GM23338 (cell line): Measurements from ENCODE around the gene ACSM6. TPM values are rescaled to one million over a fixed set of nuclear protein-coding genes. Genes with fewer than 3 reads are reported as not detected.

Experiments used
- ATAC-seq: fragments of 200-7000 bp; cut with Tn5 transposase; 3 replicates; pipeline ENCODE4 v1.9.1; 2020
- DNase-seq: peaks from one replicate; pipeline ENCODE4 v3.0.0-alpha.2; 2015; ENCODE audit warnings: low spot score
- H2AFZ ChIP-seq: fragments of 200-600 bp; sonication (generic); 2 replicates; pipeline ENCODE4 v1.8.0; 2016; ENCODE audit warnings: antibody characterized with exemption, mild to moderate bottlenecking, moderate library complexity
- H3F3A ChIP-seq: fragments of 200-600 bp; sonication (generic); replicated peaks from 2 replicates; pipeline ENCODE4 v1.8.0; 2017; ENCODE audit warnings: antibody characterized with exemption, mixed run types, low read depth
- H3K27ac ChIP-seq: fragments of 200-600 bp; sonication (generic); 2 replicates; pipeline ENCODE4 v1.6.1; 2016; ENCODE audit warnings: low read depth
- H3K27me3 ChIP-seq: fragments of 200-600 bp; sonication (generic); 2 replicates; pipeline ENCODE4 v1.8.0; 2016; ENCODE audit warnings: mild to moderate bottlenecking, mixed run types, moderate library complexity; ENCODE audit not compliant: insufficient read depth
- H3K36me3 ChIP-seq: fragments of 200-600 bp; sonication (generic); 2 replicates; pipeline ENCODE4 v1.8.0; 2016; ENCODE audit warnings: mild to moderate bottlenecking; ENCODE audit not compliant: insufficient read depth
- H3K4me1 ChIP-seq: fragments of 200-600 bp; sonication (generic); 2 replicates; pipeline ENCODE4 v1.8.0; 2016; ENCODE audit warnings: mild to moderate bottlenecking, moderate library complexity; ENCODE audit not compliant: insufficient read depth
- H3K4me2 ChIP-seq: fragments of 200-600 bp; sonication (generic); 2 replicates; pipeline ENCODE4 v1.7.1; 2017; ENCODE audit warnings: mixed run types
- H3K4me3 ChIP-seq: fragments of 200-600 bp; sonication (generic); 2 replicates; pipeline ENCODE4 v1.6.1; 2016; ENCODE audit warnings: mixed run types
- H3K79me2 ChIP-seq: fragments of 200-600 bp; sonication (generic); replicated peaks from 2 replicates; pipeline ENCODE4 v1.8.0; 2017; ENCODE audit warnings: mild to moderate bottlenecking; ENCODE audit not compliant: insufficient read depth
- H3K9me2 ChIP-seq: fragments of 200-600 bp; sonication (generic); 2 replicates; pipeline ENCODE4 v1.8.0; 2017; ENCODE audit not compliant: insufficient read depth
- H4K20me1 ChIP-seq: fragments of 200-600 bp; sonication (generic); replicated peaks from 2 replicates; pipeline ENCODE4 v1.8.0; 2017; ENCODE audit warnings: mild to moderate bottlenecking; ENCODE audit not compliant: insufficient read depth
- H3K27ac Mint-ChIP-seq: 2 replicates; pipeline ENCODE4 v1.8.0; 2020; ENCODE audit warnings: inconsistent platforms, mild to moderate bottlenecking, moderate library complexity, mixed read lengths
- H3K27me3 Mint-ChIP-seq: 3 replicates; pipeline ENCODE4 v1.8.0; 2022; ENCODE audit warnings: low read depth, mild to moderate bottlenecking, moderate library complexity, mixed read lengths, inconsistent platforms; ENCODE audit not compliant: insufficient read depth, poor library complexity
- H3K36me3 Mint-ChIP-seq: 3 replicates; pipeline ENCODE4 v1.8.0; 2021; ENCODE audit warnings: low read depth, mild to moderate bottlenecking, inconsistent platforms, moderate library complexity, mixed read lengths
- H3K4me1 Mint-ChIP-seq: 3 replicates; pipeline ENCODE4 v1.8.0; 2020; ENCODE audit warnings: mild to moderate bottlenecking, inconsistent platforms, mixed read lengths
- H3K4me3 Mint-ChIP-seq: 3 replicates; pipeline ENCODE4 v1.8.0; 2021; ENCODE audit warnings: moderate library complexity, mild to moderate bottlenecking, inconsistent platforms, mixed read lengths
- H3K9me3 Mint-ChIP-seq: 3 replicates; pipeline ENCODE4 v1.8.0; 2020; ENCODE audit warnings: moderate library complexity, mild to moderate bottlenecking, inconsistent platforms, mixed read lengths
- CREB1 ChIP-seq: fragments of 250-450 bp; sonication (Bioruptor Pico); IDR thresholded peaks from 2 replicates; pipeline ENCODE4 v1.5.0; 2020; ENCODE audit warnings: low read depth, mild to moderate bottlenecking, moderate library complexity
- EZH2phosphoT487 ChIP-seq: fragments of 200-600 bp; sonication (generic); IDR thresholded peaks from one replicate; pipeline ENCODE4 v1.8.1; 2018; ENCODE audit warnings: antibody characterized with exemption; ENCODE audit not compliant: unreplicated experiment
- JUNB ChIP-seq: IDR thresholded peaks from one replicate; pipeline ENCODE4 v1.6.1; 2016; ENCODE audit warnings: antibody characterized with exemption; ENCODE audit not compliant: unreplicated experiment
- NANOG ChIP-seq: IDR thresholded peaks from 2 replicates; pipeline ENCODE4 v1.6.1; 2016; ENCODE audit warnings: antibody characterized with exemption, borderline replicate concordance
- POLR2AphosphoS5 ChIP-seq: IDR thresholded peaks from 2 replicates; pipeline ENCODE4 v1.6.1; 2016; ENCODE audit warnings: antibody characterized with exemption, low read depth
- STAT1 ChIP-seq: IDR thresholded peaks from one replicate; pipeline ENCODE4 v1.6.1; 2016; ENCODE audit warnings: antibody characterized with exemption; ENCODE audit not compliant: unreplicated experiment
- ZNF114 ChIP-seq: fragments of 250-450 bp; sonication (Bioruptor Pico); IDR thresholded peaks from 2 replicates; pipeline ENCODE4 v1.5.0; 2020; ENCODE audit warnings: mild to moderate bottlenecking, moderate library complexity
- ZNF331 ChIP-seq: fragments of 250-450 bp; sonication (Bioruptor Pico); IDR thresholded peaks from 2 replicates; pipeline ENCODE4 v1.5.0; 2020; ENCODE audit warnings: low read depth, mild to moderate bottlenecking, moderate library complexity
- long read RNA-seq: library from polyadenylated mRNA; unstranded; transcript quantifications from one replicate; pipeline ENCODE4 v2.0.0, GENCODE V29; 2020; ENCODE audit not compliant: unreplicated experiment
- polyA plus RNA-seq: library from polyadenylated mRNA; unstranded; fragments of >200 nt; fragmentation: Nextera tagmentation; extraction: Ambion mirVana; gene quantifications from 2 replicates; pipeline ENCODE4 v1.2.1, GENCODE V29; 2016
- total RNA-seq: library from RNA; depleted of rRNA; stranded (reverse); fragments of >200 nt; shearing (Covaris generic); gene quantifications from 2 replicates; pipeline ENCODE4 v1.2.3, GENCODE V29; 2014; rRNA removed
- TF ChIP-seq, protein P1 (sequence below): fragments of 250-450 bp; sonication (Bioruptor Pico); IDR thresholded peaks from 2 replicates; pipeline ENCODE4 v1.5.0; 2020; ENCODE audit warnings: mild to moderate bottlenecking, moderate library complexity
- TF ChIP-seq, protein P2 (sequence below): IDR thresholded peaks from 2 replicates; pipeline ENCODE4 v1.6.1; 2016; ENCODE audit warnings: antibody characterized with exemption
- TF ChIP-seq, protein P3 (sequence below), 2 experiments: fragments of 200-600 bp in 1 of 2; sonication (generic) in 1 of 2; conservative IDR thresholded peaks; 2 replicates each; pipeline versions ENCODE4 v1.5.1 to v1.6.1; 2016 to 2017; ENCODE audit warnings: antibody characterized with exemption in 2 of 2, low read depth in 2 of 2, mild to moderate bottlenecking in 2 of 2, moderate library complexity in 1 of 2

Gene ACSM6, protein sequence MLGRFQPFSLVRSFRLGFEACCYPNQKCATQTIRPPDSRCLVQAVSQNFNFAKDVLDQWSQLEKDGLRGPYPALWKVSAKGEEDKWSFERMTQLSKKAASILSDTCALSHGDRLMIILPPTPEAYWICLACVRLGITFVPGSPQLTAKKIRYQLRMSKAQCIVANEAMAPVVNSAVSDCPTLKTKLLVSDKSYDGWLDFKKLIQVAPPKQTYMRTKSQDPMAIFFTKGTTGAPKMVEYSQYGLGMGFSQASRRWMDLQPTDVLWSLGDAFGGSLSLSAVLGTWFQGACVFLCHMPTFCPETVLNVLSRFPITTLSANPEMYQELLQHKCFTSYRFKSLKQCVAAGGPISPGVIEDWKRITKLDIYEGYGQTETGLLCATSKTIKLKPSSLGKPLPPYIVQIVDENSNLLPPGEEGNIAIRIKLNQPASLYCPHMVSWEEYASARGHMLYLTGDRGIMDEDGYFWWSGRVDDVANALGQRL
- total RNA-seq (not detected in 2 replicates), polyA plus RNA-seq (0.65 and 0.90 TPM in 2 replicates)
- long read RNA-seq, partial matches to known transcripts, result 0 of 2 reads
- long read RNA-seq, other reads (novel, unspliced or antisense), result 2 of 2 reads

DNA sequence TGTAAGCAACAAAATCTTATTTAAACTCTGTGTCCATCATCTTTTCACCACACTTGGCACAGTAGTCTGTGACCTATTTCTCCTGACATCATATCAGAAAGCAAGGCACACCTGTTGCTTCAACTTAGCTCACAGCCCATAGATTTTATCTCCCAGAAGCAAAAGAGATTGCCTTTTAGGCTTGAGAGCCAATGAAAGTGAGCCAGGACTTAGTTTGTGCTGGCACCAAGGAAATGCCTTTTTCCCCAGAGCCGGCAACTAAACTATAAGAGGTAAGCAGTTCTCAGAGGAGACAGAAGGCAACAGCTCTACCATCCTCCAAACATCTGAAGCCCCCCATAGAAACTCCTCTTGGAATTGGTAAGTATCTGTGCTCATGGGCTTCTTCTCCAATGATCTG is at the start of gene ACSM6:
TSS of gene ACSM6 (plus strand) at position 295 of the 400 bp plus-strand sequence. CDS start 248 bp downstream, outside the sequence.
- Histone ChIP-seq H3K9me2 (peaks cover 12% of the 10 kb centered on the region), H4K20me1 (no peaks in the 10 kb centered on the region), H3K27ac (no peak within 1 kb of the TSS), H2AFZ (no peak within 1 kb of the TSS), H3K4me3 (no peak within 1 kb of the TSS), H3K36me3 (no peaks in the 10 kb centered on the region), H3K4me1 (peaks cover 6% of the 10 kb centered on the region; the same call in 1 of the 2 replicates), H3F3A (no peaks in the 10 kb centered on the region), H3K79me2 (no peaks in the 10 kb centered on the region), H3K4me2 (no peak within 1 kb of the TSS), H3K27me3 (no peaks in the 10 kb centered on the region)
- ATAC-seq, result no peak
- no peak for DNase-seq
- Mint-ChIP-seq H3K9me3 (no peaks in the 10 kb centered on the region; the same call in 2 of the 3 replicates), H3K4me3 (no peak within 1 kb of the TSS; the same call in 2 of the 3 replicates), H3K4me1 (peaks cover 17% of the 10 kb centered on the region), H3K36me3 (peaks cover 5% of the 10 kb centered on the region; the same call in 1 of the 3 replicates), H3K27me3 (peaks cover 2% of the 10 kb centered on the region), H3K27ac (no peak within 1 kb of the TSS)
- no peak for TF ChIP-seq EZH2phosphoT487
- TF ChIP-seq JUNB, result no peak
- TF ChIP-seq, protein P1, sequence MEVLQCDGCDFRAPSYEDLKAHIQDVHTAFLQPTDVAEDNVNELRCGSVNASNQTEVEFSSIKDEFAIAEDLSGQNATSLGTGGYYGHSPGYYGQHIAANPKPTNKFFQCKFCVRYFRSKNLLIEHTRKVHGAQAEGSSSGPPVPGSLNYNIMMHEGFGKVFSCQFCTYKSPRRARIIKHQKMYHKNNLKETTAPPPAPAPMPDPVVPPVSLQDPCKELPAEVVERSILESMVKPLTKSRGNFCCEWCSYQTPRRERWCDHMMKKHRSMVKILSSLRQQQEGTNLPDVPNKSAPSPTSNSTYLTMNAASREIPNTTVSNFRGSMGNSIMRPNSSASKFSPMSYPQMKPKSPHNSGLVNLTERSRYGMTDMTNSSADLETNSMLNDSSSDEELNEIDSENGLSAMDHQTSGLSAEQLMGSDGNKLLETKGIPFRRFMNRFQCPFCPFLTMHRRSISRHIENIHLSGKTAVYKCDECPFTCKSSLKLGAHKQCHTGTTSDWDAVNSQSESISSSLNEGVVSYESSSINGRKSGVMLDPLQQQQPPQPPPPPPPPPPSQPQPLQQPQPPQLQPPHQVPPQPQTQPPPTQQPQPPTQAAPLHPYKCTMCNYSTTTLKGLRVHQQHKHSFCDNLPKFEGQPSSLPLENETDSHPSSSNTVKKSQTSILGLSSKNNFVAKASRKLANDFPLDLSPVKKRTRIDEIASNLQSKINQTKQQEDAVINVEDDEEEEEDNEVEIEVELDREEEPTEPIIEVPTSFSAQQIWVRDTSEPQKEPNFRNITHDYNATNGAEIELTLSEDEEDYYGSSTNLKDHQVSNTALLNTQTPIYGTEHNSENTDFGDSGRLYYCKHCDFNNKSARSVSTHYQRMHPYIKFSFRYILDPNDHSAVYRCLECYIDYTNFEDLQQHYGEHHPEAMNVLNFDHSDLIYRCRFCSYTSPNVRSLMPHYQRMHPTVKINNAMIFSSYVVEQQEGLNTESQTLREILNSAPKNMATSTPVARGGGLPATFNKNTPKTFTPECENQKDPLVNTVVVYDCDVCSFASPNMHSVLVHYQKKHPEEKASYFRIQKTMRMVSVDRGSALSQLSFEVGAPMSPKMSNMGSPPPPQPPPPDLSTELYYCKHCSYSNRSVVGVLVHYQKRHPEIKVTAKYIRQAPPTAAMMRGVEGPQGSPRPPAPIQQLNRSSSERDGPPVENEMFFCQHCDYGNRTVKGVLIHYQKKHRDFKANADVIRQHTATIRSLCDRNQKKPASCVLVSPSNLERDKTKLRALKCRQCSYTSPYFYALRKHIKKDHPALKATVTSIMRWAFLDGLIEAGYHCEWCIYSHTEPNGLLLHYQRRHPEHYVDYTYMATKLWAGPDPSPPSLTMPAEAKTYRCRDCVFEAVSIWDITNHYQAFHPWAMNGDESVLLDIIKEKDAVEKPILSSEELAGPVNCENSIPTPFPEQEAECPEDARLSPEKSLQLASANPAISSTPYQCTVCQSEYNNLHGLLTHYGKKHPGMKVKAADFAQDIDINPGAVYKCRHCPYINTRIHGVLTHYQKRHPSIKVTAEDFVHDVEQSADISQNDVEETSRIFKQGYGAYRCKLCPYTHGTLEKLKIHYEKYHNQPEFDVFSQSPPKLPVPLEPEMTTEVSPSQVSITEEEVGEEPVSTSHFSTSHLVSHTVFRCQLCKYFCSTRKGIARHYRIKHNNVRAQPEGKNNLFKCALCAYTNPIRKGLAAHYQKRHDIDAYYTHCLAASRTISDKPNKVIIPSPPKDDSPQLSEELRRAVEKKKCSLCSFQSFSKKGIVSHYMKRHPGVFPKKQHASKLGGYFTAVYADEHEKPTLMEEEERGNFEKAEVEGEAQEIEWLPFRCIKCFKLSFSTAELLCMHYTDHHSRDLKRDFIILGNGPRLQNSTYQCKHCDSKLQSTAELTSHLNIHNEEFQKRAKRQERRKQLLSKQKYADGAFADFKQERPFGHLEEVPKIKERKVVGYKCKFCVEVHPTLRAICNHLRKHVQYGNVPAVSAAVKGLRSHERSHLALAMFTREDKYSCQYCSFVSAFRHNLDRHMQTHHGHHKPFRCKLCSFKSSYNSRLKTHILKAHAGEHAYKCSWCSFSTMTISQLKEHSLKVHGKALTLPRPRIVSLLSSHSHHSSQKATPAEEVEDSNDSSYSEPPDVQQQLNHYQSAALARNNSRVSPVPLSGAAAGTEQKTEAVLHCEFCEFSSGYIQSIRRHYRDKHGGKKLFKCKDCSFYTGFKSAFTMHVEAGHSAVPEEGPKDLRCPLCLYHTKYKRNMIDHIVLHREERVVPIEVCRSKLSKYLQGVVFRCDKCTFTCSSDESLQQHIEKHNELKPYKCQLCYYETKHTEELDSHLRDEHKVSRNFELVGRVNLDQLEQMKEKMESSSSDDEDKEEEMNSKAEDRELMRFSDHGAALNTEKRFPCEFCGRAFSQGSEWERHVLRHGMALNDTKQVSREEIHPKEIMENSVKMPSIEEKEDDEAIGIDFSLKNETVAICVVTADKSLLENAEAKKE (CRISPR knock-in tag), result no peak
- no peak for TF ChIP-seq STAT1
- no peak for TF ChIP-seq CREB1 (CRISPR knock-in tag)
- TF ChIP-seq ZNF114 (CRISPR knock-in tag), result no peak
- no peak for TF ChIP-seq NANOG
- TF ChIP-seq POLR2AphosphoS5, result no peak
- no peak for TF ChIP-seq ZNF331 (CRISPR knock-in tag)
- TF ChIP-seq, protein P2, sequence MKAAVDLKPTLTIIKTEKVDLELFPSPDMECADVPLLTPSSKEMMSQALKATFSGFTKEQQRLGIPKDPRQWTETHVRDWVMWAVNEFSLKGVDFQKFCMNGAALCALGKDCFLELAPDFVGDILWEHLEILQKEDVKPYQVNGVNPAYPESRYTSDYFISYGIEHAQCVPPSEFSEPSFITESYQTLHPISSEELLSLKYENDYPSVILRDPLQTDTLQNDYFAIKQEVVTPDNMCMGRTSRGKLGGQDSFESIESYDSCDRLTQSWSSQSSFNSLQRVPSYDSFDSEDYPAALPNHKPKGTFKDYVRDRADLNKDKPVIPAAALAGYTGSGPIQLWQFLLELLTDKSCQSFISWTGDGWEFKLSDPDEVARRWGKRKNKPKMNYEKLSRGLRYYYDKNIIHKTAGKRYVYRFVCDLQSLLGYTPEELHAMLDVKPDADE, result no peak
- TF ChIP-seq, protein P3, sequence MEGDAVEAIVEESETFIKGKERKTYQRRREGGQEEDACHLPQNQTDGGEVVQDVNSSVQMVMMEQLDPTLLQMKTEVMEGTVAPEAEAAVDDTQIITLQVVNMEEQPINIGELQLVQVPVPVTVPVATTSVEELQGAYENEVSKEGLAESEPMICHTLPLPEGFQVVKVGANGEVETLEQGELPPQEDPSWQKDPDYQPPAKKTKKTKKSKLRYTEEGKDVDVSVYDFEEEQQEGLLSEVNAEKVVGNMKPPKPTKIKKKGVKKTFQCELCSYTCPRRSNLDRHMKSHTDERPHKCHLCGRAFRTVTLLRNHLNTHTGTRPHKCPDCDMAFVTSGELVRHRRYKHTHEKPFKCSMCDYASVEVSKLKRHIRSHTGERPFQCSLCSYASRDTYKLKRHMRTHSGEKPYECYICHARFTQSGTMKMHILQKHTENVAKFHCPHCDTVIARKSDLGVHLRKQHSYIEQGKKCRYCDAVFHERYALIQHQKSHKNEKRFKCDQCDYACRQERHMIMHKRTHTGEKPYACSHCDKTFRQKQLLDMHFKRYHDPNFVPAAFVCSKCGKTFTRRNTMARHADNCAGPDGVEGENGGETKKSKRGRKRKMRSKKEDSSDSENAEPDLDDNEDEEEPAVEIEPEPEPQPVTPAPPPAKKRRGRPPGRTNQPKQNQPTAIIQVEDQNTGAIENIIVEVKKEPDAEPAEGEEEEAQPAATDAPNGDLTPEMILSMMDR (conservative IDR thresholded peaks at IDR 0.05; ENCODE audit: low read depth in 2 of 2), result no peak
